PC-3 (cell line): Measurements from ENCODE around the gene GDI2.

Source experiments
- EZH2 ChIP-seq: fragments of 300-600 bp; sonication (generic); IDR thresholded peaks from one replicate; pipeline ENCODE4 v1.6.1; 2017; ENCODE audit warnings: antibody characterized with exemption, mild to moderate bottlenecking, low read length; ENCODE audit not compliant: unreplicated experiment
- EZH2phosphoT487 ChIP-seq: fragments of 300-600 bp; sonication (generic); IDR thresholded peaks from 2 replicates; pipeline ENCODE4 v1.6.1; 2018; ENCODE audit warnings: mild to moderate bottlenecking, antibody characterized with exemption, low read length, borderline replicate concordance
- TF ChIP-seq, protein P1 (sequence below): fragments of 300-600 bp; sonication (generic); conservative IDR thresholded peaks from 2 replicates; pipeline ENCODE4 v1.5.1; 2017; ENCODE audit warnings: antibody characterized with exemption, low read depth, mild to moderate bottlenecking, low read length

GRCh38 chr10:5828725-5829124 is 15.5 kb upstream of the GDI2 start:
- TF ChIP-seq, protein P1, sequence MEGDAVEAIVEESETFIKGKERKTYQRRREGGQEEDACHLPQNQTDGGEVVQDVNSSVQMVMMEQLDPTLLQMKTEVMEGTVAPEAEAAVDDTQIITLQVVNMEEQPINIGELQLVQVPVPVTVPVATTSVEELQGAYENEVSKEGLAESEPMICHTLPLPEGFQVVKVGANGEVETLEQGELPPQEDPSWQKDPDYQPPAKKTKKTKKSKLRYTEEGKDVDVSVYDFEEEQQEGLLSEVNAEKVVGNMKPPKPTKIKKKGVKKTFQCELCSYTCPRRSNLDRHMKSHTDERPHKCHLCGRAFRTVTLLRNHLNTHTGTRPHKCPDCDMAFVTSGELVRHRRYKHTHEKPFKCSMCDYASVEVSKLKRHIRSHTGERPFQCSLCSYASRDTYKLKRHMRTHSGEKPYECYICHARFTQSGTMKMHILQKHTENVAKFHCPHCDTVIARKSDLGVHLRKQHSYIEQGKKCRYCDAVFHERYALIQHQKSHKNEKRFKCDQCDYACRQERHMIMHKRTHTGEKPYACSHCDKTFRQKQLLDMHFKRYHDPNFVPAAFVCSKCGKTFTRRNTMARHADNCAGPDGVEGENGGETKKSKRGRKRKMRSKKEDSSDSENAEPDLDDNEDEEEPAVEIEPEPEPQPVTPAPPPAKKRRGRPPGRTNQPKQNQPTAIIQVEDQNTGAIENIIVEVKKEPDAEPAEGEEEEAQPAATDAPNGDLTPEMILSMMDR = no peak
- no peak for TF ChIP-seq EZH2phosphoT487
- TF ChIP-seq EZH2 = no peak
